Renal cortex interstitium (tissue), 3 donors: Measurements from ENCODE around the gene USP4. TPM values are rescaled to one million over a fixed set of nuclear protein-coding genes. Genes with fewer than 3 reads are reported as not detected.

Experiments used
- polyA plus RNA-seq, 3 donors: library from polyadenylated mRNA; unstranded; fragments of 120-200 nt; gene quantifications; one replicate each; pipeline ENCODE4 v1.2.1, GENCODE V29; 2013; ENCODE audit not compliant: insufficient read length in 3 of 3

Gene USP4
- polyA plus RNA-seq, 3 donors: 61.2 to 77.5 (median 66.5) TPM

Other genes with a start within 250 kb of the USP4 start
- gene QRICH1, start 246.0 kb downstream of the USP4 start, polyA plus RNA-seq: 10 to 100 TPM; 82.2 to 93.0 (median 88.0) TPM
- 100 to 1,000 TPM; 289 to 321 (median 300) TPM for gene QARS1, start 235.3 kb downstream of the USP4 start, polyA plus RNA-seq
- gene USP19, start 219.2 kb downstream of the USP4 start, polyA plus RNA-seq: 10 to 100 TPM; 56.2 to 62.6 (median 60.1) TPM
- 100 to 1,000 TPM; 357 to 459 (median 441) TPM for gene LAMB2, start 207.0 kb downstream of the USP4 start, polyA plus RNA-seq
- gene CCDC71, start 173.7 kb downstream of the USP4 start, polyA plus RNA-seq: 10 to 100 TPM; 20.2 to 30.2 (median 24.3) TPM
- gene KLHDC8B, start 168.5 kb downstream of the USP4 start, polyA plus RNA-seq: 10 to 100 TPM; 38.9 to 45.9 (median 40.0) TPM
- gene C3orf62, start 62.8 kb downstream of the USP4 start, polyA plus RNA-seq: 10 to 100 TPM in 2 of 3 donors, 1 to 10 TPM in 1; 8.7 to 12.6 (median 10.6) TPM
- 100 to 1,000 TPM in 2 of 3 donors, 10 to 100 TPM in 1; 96.7 to 170 (median 148) TPM for gene GPX1, start 18.3 kb upstream of the USP4 start, polyA plus RNA-seq
- gene RHOA, start 71.9 kb upstream of the USP4 start, polyA plus RNA-seq: 100 to 1,000 TPM; 481 to 531 (median 521) TPM
- 10 to 100 TPM; 33.9 to 36.7 (median 34.3) TPM for gene TCTA, start 72.4 kb upstream of the USP4 start, polyA plus RNA-seq
- 10 to 100 TPM; 37.6 to 48.9 (median 40.4) TPM for gene AMT, start 82.4 kb upstream of the USP4 start, polyA plus RNA-seq
- gene NICN1, start 89.3 kb upstream of the USP4 start, polyA plus RNA-seq: 10 to 100 TPM; 21.8 to 26.8 (median 26.7) TPM
- 100 to 1,000 TPM in 2 of 3 donors, 10 to 100 TPM in 1; 99.7 to 116 (median 102) TPM for gene DAG1, start 130.2 kb upstream of the USP4 start, polyA plus RNA-seq
- gene BSN, start 214.4 kb upstream of the USP4 start, polyA plus RNA-seq: 1 to 10 TPM; 1.2 to 1.5 (median 1.4) TPM